Ureter (tissue), 1 donor: ENCODE measurements around the gene SLC16A12. TPM values are rescaled to one million over a fixed set of nuclear protein-coding genes. Genes with fewer than 3 reads are reported as not detected.

Experiments
- DNase-seq: peaks from one replicate; pipeline ENCODE4 v3.0.0-alpha.2; 2020; ENCODE audit warnings: low spot score
- total RNA-seq: library from RNA; stranded (reverse); gene quantifications from one replicate; pipeline ENCODE4 v1.2.4, GENCODE V29; 2023
- donor health status: DM: yes; HTN: yes; CAD: no.

The SLC16A12 gene
- total RNA-seq, 1 donor from 2014 or later, result 0.08 TPM

- DNase-seq, result no peak
Measured at GRCh38 chr10:89513206-89513605, 22.2 kb downstream of the SLC16A12 start.

- no peak for DNase-seq
Measured at GRCh38 chr10:89505640-89506275, 29.6 kb downstream of the SLC16A12 start.

DNA sequence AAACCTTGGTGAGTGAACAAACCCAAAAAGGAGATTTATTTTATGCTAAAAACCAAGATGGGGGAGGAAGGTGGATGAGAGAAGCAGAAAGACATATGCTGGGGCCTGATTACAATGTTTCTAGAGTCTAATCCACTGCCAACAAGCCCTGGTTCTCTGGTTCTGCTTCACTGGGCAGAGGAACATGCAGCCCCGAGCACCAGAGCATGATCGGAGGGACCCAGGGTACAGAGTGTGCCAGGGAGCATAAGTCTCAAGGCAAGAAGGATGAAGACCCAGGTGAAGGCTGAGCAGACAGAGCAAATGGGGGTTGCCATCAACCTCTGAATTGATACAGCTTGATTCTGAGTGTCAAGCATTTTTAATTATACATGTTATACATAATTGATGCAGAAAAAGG lies 30.7 kb downstream of the SLC16A12 start:
- no peak for DNase-seq

DNA sequence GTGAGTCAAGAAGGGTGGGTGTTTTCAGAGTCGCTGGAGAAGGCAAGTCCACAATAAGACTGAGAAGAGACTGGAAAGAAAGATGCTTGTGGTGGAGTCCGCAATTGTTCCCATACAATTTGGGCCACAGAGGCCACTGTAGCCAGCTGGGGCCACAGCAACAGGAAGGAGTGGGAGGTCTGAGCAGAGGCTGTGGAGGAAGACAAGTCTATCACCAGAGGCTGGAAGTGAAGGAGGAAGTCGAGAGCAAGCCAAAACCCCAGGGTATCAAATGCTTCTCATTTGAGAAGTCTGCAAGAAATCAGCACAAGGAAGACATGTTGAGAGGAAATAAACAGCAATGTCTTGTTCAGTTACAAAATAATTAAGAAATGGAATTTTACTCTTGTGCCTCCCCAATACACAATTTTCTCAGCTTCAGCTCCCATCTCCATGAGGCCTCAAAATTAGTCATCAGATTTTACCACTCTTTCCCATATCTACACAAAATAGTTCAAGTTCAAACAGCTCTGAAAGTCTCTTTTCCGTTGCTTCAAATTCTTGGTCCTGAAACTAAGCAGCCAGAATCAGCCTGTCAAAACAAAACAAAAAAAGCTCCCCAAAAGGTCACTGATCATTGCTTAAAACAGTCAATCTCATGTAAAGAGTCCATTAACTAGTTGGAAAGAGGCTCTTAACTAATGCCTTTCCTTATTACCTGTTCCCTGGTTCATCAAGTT lies 31.6 kb downstream of the SLC16A12 start:
- DNase-seq, result no peak

DNA sequence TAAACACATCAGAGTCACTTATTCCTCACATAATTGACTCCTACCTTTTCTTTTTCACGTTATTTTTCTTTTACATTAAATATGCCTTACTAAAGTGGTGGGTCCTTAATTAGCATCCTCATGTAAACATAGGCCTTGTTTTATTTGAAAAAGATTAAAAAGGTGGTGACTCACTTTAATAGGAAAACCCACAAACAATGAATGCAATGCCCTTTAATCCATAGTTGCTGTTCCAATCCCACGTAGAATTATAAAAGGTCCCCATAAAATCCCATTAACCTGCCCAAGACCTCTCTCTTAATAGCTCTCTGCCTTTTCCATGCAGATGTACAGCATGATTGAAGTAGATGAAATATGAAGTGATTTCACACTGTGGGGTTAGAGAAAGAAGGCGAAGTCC lies 32.2 kb downstream of the SLC16A12 start:
- no peak for DNase-seq

- no peak for DNase-seq
Measured at GRCh38 chr10:89502549-89502948, 32.8 kb downstream of the SLC16A12 start.

GRCh38 chr10:89494575-89494974 lies 40.8 kb downstream of the SLC16A12 start:
- no peak for DNase-seq

- DNase-seq, result no peak
Measured at GRCh38 chr10:89494068-89494467, 41.3 kb downstream of the SLC16A12 start.

DNA sequence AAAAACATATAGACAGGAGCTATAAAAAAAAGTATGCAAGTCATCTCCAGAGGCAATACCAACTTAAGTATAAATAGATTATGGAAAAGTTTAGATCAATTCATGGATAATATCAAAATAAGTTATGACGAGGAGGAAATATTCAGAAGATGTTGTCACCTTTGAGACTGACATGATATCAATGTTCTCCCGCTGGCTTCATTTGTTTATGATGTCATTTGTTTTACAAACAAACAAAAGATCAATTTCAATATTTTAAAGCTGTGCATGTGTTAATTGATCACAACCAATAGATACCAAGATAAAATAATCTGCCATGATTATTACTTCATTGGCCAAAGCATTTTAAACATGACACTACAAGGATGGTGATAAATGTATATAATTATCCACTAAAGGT lies 43.5 kb downstream of the SLC16A12 start:
- DNase-seq, result no peak

GRCh38 chr10:89490596-89491335 lies 44.6 kb downstream of the SLC16A12 start:
- DNase-seq, result no peak

GRCh38 chr10:89482256-89482655 lies 53.1 kb downstream of the SLC16A12 start:
- no peak for DNase-seq

GRCh38 chr10:89481662-89482061 lies 53.7 kb downstream of the SLC16A12 start:
- no peak for DNase-seq

- DNase-seq, result no peak
Measured at GRCh38 chr10:89479771-89480446, 55.5 kb downstream of the SLC16A12 start.

GRCh38 chr10:89478739-89479654 lies 56.4 kb downstream of the SLC16A12 start:
- no peak for DNase-seq

DNA sequence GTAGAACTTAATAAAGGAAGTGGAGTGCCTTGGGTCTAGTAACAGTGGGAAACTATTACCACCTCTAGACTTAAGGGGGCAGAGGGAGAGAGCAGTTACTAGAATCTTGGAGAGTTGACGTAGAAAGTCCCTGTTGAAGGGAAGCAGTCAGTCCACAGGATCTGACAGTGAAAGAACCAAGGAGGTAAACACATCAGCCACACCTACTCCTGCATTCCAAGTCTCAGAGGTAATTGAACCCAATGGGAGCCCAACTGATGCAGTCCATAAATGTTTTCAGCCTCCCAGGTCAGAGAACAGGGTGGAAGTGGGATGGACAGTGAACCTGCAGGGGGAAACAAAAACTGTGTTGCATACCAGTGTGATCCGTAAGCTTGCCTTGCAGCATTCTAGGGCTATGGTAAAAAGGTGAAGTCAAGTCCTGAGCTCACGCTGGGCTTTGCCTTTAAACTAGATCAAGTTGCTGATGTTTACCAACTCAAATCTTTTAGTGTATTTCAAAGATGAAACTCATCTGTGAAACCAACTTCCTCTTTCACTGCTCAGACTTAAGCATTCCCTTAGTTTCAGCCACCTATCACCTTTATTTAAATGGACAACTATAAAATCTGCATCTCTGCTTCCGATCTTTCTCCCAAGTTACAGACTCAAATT lies 57.2 kb downstream of the SLC16A12 start:
- DNase-seq, result no peak

GRCh38 chr10:89476150-89476549 lies 59.2 kb downstream of the SLC16A12 start:
- DNase-seq, result no peak

DNA sequence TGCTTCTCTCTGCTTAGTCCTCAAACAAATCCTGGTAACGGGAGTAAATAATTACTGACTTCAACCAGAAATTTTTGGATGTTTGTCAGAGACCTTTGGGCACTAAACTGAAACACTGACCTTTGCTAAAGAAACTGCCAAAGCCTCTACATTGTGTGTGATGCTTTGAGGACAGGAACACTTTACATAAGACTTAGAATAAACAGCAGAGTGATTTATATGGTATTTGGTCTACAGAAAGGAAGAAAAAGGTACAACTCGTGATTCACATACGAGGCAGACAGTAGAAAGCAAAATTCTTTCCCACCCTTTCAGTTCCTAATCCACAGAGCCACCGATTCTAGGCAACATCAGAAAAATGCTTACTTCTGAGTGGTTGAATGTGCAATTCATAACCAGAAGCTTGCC lies 59.8 kb downstream of the SLC16A12 start:
- DNase-seq, result no peak

DNA sequence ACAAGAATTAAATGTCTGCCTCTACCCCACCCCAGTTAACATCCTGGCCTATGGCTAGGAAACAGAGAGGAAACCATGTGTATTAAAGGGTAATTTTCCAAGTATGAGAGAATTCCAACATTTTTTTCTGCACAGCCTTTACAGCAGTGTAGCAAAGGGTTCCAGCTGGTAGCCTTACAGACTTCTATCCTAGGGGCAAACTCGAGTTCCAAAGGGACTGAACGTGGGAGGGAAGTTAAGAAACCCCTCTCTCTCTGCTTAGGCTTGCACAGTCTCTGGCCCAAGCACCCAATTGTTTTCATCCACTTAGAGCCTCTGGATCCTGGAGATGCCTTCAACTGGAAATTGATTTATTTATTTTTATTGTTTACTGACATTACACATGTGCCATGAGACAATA lies 60.3 kb downstream of the SLC16A12 start:
- DNase-seq, result no peak

DNA sequence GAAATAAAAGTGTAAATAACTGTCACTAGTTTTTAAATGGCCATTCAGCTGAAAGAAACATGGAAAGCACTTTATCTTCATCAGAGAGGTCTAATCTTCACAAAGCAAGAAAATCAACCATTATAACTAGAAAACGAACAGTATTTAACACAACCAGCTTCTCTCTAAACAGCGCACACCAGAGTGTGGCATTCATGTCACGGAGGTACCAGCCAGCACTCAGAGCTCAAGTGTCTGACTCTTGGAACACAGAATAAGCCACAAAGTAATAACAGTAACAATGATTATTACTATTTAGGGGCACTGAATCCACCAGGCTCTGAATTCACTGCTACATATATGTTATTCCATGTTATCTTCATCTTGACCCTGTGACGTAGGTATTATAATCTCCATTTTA lies 60.9 kb downstream of the SLC16A12 start:
- no peak for DNase-seq

DNA sequence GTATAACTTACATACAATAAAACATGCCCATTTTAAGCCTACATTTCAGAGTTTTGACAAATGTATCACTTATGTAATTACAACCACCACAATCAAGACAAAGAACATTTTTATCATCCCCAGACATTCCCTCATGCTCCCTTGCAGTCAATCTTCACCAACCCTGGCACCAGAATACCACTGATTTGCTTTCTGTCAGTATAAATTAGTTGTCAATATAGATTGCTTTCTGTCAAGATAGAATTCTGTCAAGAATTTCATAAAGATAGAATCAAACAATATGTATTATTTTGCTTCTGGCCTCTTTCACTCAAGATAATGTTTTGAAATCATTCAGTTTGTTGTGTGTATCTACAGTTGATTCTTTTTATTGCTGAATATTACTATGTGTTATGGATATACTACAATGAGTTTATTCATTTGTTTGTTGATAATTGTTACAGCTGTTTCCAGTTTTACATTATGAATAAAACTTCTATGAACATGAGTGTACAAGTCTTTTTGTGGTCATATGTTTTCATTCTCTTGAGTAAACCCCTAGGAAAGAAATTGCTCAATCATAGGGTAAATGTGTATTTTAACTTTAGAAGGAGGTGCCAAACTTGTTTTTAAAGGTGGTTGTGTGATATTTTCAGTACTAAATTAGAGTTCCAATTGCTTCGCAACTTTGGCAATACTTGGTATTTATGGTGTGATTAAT lies 64.1 kb downstream of the SLC16A12 start:
- no peak for DNase-seq
